Measurements from ENCODE around the gene TXNRD1.

The TXNRD1 gene

GRCh38 chr12:104374806-104375205, 159.2 kb downstream of the TXNRD1 start:
- Histone ChIP-seq H3K4me3 (replicated peaks; ENCODE audit: insufficient read depth, low read length) (no peak overlapping the region), H3K27ac (replicated peaks) (no peak overlapping the region), H3K27me3 (ENCODE audit: insufficient read depth, poor library complexity, severe bottlenecking) (no peaks in the 10 kb centered on the region)
- no peak for DNase-seq (ENCODE audit: low read depth in 1 of 2, low spot score in 1 of 2)
- TF ChIP-seq SPI1 (IDR thresholded peaks at IDR 0.05; ENCODE audit: borderline replicate concordance, low read depth) (no peak), REST (IDR thresholded peaks at IDR 0.05; ENCODE audit: insufficient replicate concordance, low read depth) (no peak), POLR2AphosphoS5 (IDR thresholded peaks at IDR 0.05; ENCODE audit: low read depth) (no peak), GABPA (IDR thresholded peaks at IDR 0.05; ENCODE audit: low read depth) (no peak), CTCF (IDR thresholded peaks at IDR 0.05; ENCODE audit: insufficient read depth, low read length) (no peak)

GRCh38 chr12:104375775-104376174, 160.2 kb downstream of the TXNRD1 start:
- no peak for DNase-seq (ENCODE audit: low read depth in 1 of 2, low spot score in 1 of 2)
- Histone ChIP-seq H3K4me3 (replicated peaks; ENCODE audit: insufficient read depth, low read length) (no peak overlapping the region), H3K27ac (replicated peaks) (no peak overlapping the region), H3K27me3 (ENCODE audit: insufficient read depth, poor library complexity, severe bottlenecking) (no peaks in the 10 kb centered on the region)
- TF ChIP-seq GABPA (IDR thresholded peaks at IDR 0.05; ENCODE audit: low read depth) (no peak), SPI1 (IDR thresholded peaks at IDR 0.05; ENCODE audit: borderline replicate concordance, low read depth) (no peak), CTCF (IDR thresholded peaks at IDR 0.05; ENCODE audit: insufficient read depth, low read length) (no peak), REST (IDR thresholded peaks at IDR 0.05; ENCODE audit: insufficient replicate concordance, low read depth) (no peak), POLR2AphosphoS5 (IDR thresholded peaks at IDR 0.05; ENCODE audit: low read depth) (no peak)

- Histone ChIP-seq H3K27me3 (ENCODE audit: insufficient read depth, poor library complexity, severe bottlenecking) (no peaks in the 10 kb centered on the region), H3K4me3 (replicated peaks; ENCODE audit: insufficient read depth, low read length) (no peak overlapping the region), H3K27ac (replicated peaks) (no peak overlapping the region)
- DNase-seq (ENCODE audit: low read depth in 1 of 2, low spot score in 1 of 2): no peak
- TF ChIP-seq GABPA (IDR thresholded peaks at IDR 0.05; ENCODE audit: low read depth) (no peak), SPI1 (IDR thresholded peaks at IDR 0.05; ENCODE audit: borderline replicate concordance, low read depth) (no peak), REST (IDR thresholded peaks at IDR 0.05; ENCODE audit: insufficient replicate concordance, low read depth) (no peak), CTCF (IDR thresholded peaks at IDR 0.05; ENCODE audit: insufficient read depth, low read length) (no peak), POLR2AphosphoS5 (IDR thresholded peaks at IDR 0.05; ENCODE audit: low read depth) (no peak)
Observed at GRCh38 chr12:104376650-104377513, 161.3 kb downstream of the TXNRD1 start.

Measured in HL-60 (cell line).